Measurements from ENCODE around the gene BECN2.

The BECN2 gene, protein sequence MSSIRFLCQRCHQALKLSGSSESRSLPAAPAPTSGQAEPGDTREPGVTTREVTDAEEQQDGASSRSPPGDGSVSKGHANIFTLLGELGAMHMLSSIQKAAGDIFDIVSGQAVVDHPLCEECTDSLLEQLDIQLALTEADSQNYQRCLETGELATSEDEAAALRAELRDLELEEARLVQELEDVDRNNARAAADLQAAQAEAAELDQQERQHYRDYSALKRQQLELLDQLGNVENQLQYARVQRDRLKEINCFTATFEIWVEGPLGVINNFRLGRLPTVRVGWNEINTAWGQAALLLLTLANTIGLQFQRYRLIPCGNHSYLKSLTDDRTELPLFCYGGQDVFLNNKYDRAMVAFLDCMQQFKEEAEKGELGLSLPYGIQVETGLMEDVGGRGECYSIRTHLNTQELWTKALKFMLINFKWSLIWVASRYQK

DNA sequence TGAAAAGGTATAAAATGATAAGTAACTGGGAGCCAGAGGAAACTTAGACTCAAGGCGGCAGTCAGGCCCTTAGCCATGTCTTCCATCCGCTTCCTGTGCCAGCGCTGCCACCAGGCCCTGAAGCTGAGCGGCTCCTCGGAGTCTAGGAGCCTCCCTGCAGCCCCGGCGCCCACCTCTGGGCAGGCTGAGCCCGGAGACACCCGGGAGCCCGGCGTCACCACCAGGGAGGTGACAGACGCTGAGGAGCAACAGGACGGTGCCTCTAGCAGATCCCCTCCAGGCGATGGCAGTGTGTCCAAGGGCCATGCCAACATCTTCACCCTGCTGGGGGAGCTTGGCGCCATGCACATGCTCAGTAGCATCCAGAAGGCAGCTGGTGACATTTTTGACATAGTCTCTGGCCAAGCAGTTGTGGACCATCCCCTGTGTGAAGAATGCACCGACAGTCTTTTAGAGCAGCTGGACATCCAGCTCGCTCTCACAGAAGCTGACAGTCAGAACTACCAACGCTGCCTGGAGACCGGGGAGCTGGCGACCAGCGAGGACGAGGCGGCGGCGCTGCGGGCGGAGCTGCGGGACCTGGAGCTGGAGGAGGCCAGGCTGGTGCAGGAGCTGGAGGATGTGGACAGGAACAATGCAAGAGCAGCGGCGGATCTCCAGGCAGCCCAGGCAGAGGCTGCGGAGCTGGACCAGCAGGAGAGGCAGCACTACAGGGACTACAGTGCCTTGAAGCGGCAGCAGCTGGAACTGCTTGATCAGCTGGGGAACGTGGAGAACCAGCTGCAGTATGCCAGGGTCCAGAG, at the start of gene BECN2:
BECN2 (plus strand) TSS at position 76 of the 803 bp plus-strand sequence; CDS start at position 76, 0 bp downstream.
- Histone ChIP-seq H3K27me3 (ENCODE audit: control insufficient read depth in 5 of 5, insufficient read depth in 4 of 5, low read length in 5 of 5) (no peaks in the 10 kb centered on the region), H3K36me3 (ENCODE audit: control insufficient read depth in 5 of 5, insufficient read depth in 5 of 5, low read length in 5 of 5) (no peaks in the 10 kb centered on the region), H3K4me3 (ENCODE audit: low read depth in 1 of 5, low read length in 5 of 5) (no peak within 1 kb of the TSS), H3K4me1 (ENCODE audit: control insufficient read depth in 5 of 5, insufficient read depth in 5 of 5, low read length in 5 of 5) (no peaks in the 10 kb centered on the region), H3K9ac (ENCODE audit: low read length in 5 of 5) (no peak within 1 kb of the TSS), H3K9me3 (ENCODE audit: control insufficient read depth in 5 of 5, low read length in 5 of 5) (no peaks in the 10 kb centered on the region), H3K27ac (ENCODE audit: low read depth, low read length) (no peak within 1 kb of the TSS)

DNA sequence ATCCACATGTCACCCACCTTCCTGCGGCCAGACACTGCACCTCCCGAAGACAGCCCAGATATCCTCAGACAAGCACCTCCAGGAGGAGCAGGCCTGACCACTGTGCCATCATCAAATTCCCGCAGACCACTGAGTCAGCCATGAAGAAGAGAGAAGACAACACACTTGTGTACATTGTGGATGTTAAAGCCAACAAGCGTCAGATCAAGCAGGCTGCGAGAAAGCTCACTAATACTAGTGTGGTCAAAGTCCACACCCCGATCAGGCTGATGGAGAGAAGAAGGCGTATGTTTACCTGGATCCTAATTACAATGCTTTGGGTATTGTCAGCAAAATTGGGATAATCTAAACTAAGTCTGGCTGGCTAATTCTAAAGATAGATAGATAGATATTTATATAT, 41.4 kb upstream of the BECN2 start:
- H3K9me3 ChIP-seq (ENCODE audit: control insufficient read depth in 5 of 5, low read length in 5 of 5), result no peaks in the 10 kb centered on the region
- no peak overlapping the region for H3K9ac ChIP-seq (ENCODE audit: low read length in 5 of 5)
- no peaks in the 10 kb centered on the region for H3K27me3 ChIP-seq (ENCODE audit: control insufficient read depth in 5 of 5, insufficient read depth in 4 of 5, low read length in 5 of 5)
- H3K4me1 ChIP-seq (ENCODE audit: control insufficient read depth in 5 of 5, insufficient read depth in 5 of 5, low read length in 5 of 5), result no peaks in the 10 kb centered on the region
- no peak overlapping the region for H3K27ac ChIP-seq (ENCODE audit: low read depth, low read length)
- H3K4me3 ChIP-seq (ENCODE audit: low read depth in 1 of 5, low read length in 5 of 5), result no peak overlapping the region
- H3K36me3 ChIP-seq (ENCODE audit: control insufficient read depth in 5 of 5, insufficient read depth in 5 of 5, low read length in 5 of 5), result no peaks in the 10 kb centered on the region

DNA sequence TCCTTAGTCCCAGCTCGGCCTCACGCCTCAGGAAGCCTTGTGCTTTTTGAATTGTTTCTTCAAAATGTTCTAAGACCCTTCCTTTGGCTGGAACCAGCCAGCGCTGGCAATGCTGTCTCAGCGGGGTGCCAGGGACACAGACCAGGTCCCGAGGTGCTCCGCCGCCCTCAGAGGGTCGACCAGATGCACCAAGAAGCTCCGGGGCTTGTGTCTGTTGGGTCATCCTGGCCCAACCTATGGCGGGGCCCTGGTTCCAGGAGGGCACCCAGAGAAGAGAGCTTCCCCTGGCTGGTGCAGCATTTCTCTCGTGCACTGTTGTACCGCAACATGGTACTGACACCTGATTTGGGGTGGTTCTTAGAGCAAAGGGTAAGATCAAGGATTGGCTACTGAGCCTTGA, 40.1 kb upstream of the BECN2 start:
- Histone ChIP-seq H3K9me3 (ENCODE audit: control insufficient read depth in 5 of 5, low read length in 5 of 5) (no peaks in the 10 kb centered on the region), H3K27me3 (ENCODE audit: control insufficient read depth in 5 of 5, insufficient read depth in 4 of 5, low read length in 5 of 5) (no peaks in the 10 kb centered on the region), H3K9ac (ENCODE audit: low read length in 5 of 5) (no peak overlapping the region), H3K4me3 (ENCODE audit: low read depth in 1 of 5, low read length in 5 of 5) (no peak overlapping the region), H3K27ac (ENCODE audit: low read depth, low read length) (no peak overlapping the region), H3K36me3 (ENCODE audit: control insufficient read depth in 5 of 5, insufficient read depth in 5 of 5, low read length in 5 of 5) (no peaks in the 10 kb centered on the region), H3K4me1 (ENCODE audit: control insufficient read depth in 5 of 5, insufficient read depth in 5 of 5, low read length in 5 of 5) (no peaks in the 10 kb centered on the region)

DNA sequence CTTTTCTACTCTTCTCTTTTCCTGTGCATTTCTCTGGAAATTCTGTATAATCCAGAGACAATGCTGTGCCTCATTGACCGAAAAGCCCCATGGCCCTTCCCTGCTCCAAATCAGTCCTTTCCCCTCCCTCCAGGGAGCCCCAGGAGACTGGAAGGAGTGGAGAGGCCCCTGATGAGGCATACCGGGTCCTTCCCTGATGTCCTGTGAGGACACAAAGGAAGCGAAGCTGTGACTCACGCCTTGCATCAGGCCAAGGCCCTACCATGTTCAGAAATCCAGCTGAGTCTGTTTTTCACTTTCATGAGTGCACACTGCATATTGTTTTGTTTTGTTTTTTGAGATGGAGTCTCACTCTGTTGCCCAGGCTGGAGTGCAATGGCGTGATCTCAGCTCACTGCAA, 38.7 kb upstream of the BECN2 start:
- no peak overlapping the region for H3K9ac ChIP-seq (ENCODE audit: low read length in 5 of 5)
- H3K27ac ChIP-seq (ENCODE audit: low read depth, low read length), result no peak overlapping the region

DNA sequence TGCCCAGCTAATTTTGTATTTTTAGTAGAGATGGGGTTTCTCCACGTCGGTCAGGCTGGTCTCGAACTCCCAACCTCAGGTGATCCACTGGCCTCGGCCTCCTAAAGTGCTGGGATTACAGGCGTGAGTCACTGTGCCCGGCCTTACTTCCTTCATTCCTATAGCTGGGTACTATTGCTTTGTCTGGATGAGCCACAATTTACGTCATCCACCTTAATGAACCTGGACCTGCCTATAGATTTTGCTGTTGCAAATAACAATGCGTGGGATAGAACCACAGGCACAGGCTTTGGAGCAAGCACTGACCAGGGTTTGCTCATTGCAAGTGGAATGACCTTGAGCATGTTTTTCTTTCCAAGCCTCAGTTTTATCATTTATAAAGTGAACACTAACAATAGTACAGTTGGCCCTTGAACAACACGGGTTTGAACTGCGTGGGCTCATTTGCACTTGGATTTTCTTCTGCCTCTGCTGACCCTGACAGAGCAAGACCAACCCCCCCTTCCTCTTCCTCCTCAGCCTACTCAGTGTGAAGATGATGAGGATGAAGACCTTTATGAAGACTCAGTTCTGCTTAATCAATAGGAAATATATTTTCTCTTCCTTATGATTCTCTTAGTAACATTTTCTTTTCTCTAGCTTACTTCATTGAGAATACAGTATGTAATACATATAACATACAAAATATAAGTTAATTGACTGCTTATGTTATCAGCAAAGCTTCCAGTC, 33.3 kb upstream of the BECN2 start:
- Histone ChIP-seq H3K27ac (ENCODE audit: low read depth, low read length) (no peak overlapping the region), H3K4me3 (ENCODE audit: low read depth in 1 of 5, low read length in 5 of 5) (no peak overlapping the region), H3K9me3 (ENCODE audit: control insufficient read depth in 5 of 5, low read length in 5 of 5) (no peaks in the 10 kb centered on the region)

More for the DNA sequence above, 38.7 kb upstream of the BECN2 start:
- Histone ChIP-seq H3K4me3 (ENCODE audit: low read depth in 1 of 5, low read length in 5 of 5) (no peak overlapping the region), H3K27me3 (ENCODE audit: control insufficient read depth in 5 of 5, insufficient read depth in 4 of 5, low read length in 5 of 5) (no peaks in the 10 kb centered on the region), H3K36me3 (ENCODE audit: control insufficient read depth in 5 of 5, insufficient read depth in 5 of 5, low read length in 5 of 5) (no peaks in the 10 kb centered on the region), H3K4me1 (ENCODE audit: control insufficient read depth in 5 of 5, insufficient read depth in 5 of 5, low read length in 5 of 5) (no peaks in the 10 kb centered on the region), H3K9me3 (ENCODE audit: control insufficient read depth in 5 of 5, low read length in 5 of 5) (no peaks in the 10 kb centered on the region)

DNA sequence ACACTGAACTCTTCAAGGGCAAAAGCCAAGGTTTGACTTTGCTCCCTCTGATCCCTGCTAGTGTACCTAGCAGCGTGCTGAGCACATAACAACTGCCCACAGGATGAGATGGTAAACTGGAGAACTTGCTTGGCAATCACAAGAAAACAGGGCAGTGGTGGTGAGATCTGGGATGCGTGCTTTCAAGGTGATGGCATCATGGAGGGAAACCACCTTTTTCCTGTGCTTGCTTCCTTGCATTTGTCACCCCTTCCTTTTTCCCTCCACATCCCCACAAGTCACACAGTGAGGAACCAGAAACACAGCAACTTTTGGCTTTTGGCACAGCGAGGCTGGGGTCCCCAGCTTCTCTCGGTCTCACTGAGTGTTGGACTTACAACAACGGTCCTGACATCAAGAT, 31.4 kb upstream of the BECN2 start:
- no peak overlapping the region for H3K9ac ChIP-seq (ENCODE audit: low read length in 5 of 5)
- peaks cover 0 to 3% (median 0%) of the 10 kb centered on the region in 5 donors for H3K27me3 ChIP-seq (ENCODE audit: control insufficient read depth in 5 of 5, insufficient read depth in 4 of 5, low read length in 5 of 5)
- H3K4me3 ChIP-seq (ENCODE audit: low read depth in 1 of 5, low read length in 5 of 5), result no peak overlapping the region
- no peaks in the 10 kb centered on the region for H3K36me3 ChIP-seq (ENCODE audit: control insufficient read depth in 5 of 5, insufficient read depth in 5 of 5, low read length in 5 of 5)
- no peaks in the 10 kb centered on the region for H3K4me1 ChIP-seq (ENCODE audit: control insufficient read depth in 5 of 5, insufficient read depth in 5 of 5, low read length in 5 of 5)
- H3K27ac ChIP-seq (ENCODE audit: low read depth, low read length), result no peak overlapping the region
- no peaks in the 10 kb centered on the region for H3K9me3 ChIP-seq (ENCODE audit: control insufficient read depth in 5 of 5, low read length in 5 of 5)

More for the DNA sequence above, 33.3 kb upstream of the BECN2 start:
- H3K36me3 ChIP-seq (ENCODE audit: control insufficient read depth in 5 of 5, insufficient read depth in 5 of 5, low read length in 5 of 5), result no peaks in the 10 kb centered on the region
- peaks cover 0 to 3% (median 0%) of the 10 kb centered on the region in 5 donors for H3K27me3 ChIP-seq (ENCODE audit: control insufficient read depth in 5 of 5, insufficient read depth in 4 of 5, low read length in 5 of 5)
- no peaks in the 10 kb centered on the region for H3K4me1 ChIP-seq (ENCODE audit: control insufficient read depth in 5 of 5, insufficient read depth in 5 of 5, low read length in 5 of 5)
- no peak overlapping the region for H3K9ac ChIP-seq (ENCODE audit: low read length in 5 of 5)

DNA sequence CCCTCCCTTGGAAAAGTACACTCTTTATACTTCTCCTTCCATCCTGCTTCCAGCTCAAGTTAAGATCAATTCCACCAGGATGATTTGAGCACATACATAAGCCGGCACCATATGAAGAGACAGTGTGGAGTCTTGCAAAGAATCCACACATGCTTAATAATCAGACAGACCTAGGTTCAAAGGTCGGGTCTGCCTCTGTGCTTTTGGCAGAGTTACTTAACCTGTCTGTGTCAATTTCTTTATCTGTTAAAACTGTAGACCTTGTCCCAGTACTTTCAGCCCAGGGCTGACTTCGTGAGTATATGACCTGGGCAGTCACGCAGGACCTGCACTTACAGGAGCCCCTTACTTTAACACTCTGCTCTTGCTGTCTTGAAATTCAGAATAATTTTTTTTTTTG, 30.2 kb upstream of the BECN2 start:
- H3K9me3 ChIP-seq (ENCODE audit: control insufficient read depth in 5 of 5, low read length in 5 of 5), result no peaks in the 10 kb centered on the region
- H3K27me3 ChIP-seq (ENCODE audit: control insufficient read depth in 5 of 5, insufficient read depth in 4 of 5, low read length in 5 of 5), result peaks cover 0 to 3% (median 0%) of the 10 kb centered on the region in 5 donors
- H3K4me3 ChIP-seq (ENCODE audit: low read depth in 1 of 5, low read length in 5 of 5), result no peak overlapping the region
- no peaks in the 10 kb centered on the region for H3K4me1 ChIP-seq (ENCODE audit: control insufficient read depth in 5 of 5, insufficient read depth in 5 of 5, low read length in 5 of 5)
- no peaks in the 10 kb centered on the region for H3K36me3 ChIP-seq (ENCODE audit: control insufficient read depth in 5 of 5, insufficient read depth in 5 of 5, low read length in 5 of 5)
- H3K27ac ChIP-seq (ENCODE audit: low read depth, low read length), result no peak overlapping the region
- H3K9ac ChIP-seq (ENCODE audit: low read length in 5 of 5), result no peak overlapping the region

DNA sequence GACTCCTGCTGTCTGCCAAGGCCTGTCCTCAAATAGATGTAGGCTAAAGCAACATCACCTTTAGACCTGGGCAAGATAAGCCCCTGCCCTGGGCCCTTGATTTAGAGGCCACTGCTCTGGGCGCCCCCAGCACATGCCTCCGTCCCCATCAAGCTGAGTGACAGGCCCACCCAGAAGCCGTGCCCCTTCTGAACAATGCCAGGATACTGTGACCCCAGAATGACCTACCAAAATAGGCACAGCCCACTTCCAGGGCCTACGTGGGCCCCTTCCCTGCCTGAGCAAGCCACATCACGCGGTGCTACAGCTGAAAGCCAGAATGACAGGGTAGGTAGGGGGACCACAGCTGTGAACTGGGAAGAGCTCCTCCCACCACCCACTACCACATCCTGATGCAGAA, 24.7 kb upstream of the BECN2 start:
- no peaks in the 10 kb centered on the region for H3K9me3 ChIP-seq (ENCODE audit: control insufficient read depth in 5 of 5, low read length in 5 of 5)
- peaks cover 0 to 8% (median 0%) of the 10 kb centered on the region in 5 donors for H3K27me3 ChIP-seq (ENCODE audit: control insufficient read depth in 5 of 5, insufficient read depth in 4 of 5, low read length in 5 of 5)
- peaks cover 0 to 9% (median 3%) of the 10 kb centered on the region in 5 donors for H3K4me1 ChIP-seq (ENCODE audit: control insufficient read depth in 5 of 5, insufficient read depth in 5 of 5, low read length in 5 of 5)
- H3K9ac ChIP-seq (ENCODE audit: low read length in 5 of 5), result no peak overlapping the region
- H3K4me3 ChIP-seq (ENCODE audit: low read depth in 1 of 5, low read length in 5 of 5), result no peak overlapping the region
- H3K36me3 ChIP-seq (ENCODE audit: control insufficient read depth in 5 of 5, insufficient read depth in 5 of 5, low read length in 5 of 5), result no peaks in the 10 kb centered on the region
- H3K27ac ChIP-seq (ENCODE audit: low read depth, low read length), result no peak overlapping the region

DNA sequence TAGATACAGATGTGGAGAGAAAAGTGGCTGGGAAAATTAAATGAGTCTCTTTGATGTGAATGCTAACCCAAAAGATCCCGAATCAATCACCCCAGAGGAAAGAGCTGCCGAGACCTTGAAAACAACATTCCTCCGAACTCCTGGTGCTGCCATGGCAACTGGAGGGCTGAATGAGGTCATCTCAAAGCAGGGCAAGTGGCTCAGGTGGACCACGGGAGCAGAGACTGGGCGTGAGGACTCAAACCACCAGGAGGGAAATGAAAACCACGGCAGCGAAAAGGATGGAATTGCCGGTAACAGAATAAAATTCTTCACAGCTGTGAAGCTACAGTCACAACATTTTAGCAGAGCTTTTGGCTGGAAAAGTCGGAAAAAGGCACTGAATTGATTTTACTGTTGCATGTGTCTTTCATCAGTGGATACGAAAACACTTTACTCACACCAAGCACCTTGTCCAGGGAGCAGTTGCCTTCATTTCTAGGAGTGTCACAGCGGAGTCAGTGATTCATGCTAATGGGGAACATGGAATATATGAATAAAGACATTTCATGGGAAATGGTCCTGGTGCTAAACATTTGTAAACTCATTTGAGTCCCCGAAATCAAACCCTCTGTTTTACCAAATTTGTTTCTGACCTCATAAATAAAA, 23.2 kb upstream of the BECN2 start:
- Histone ChIP-seq H3K9me3 (ENCODE audit: control insufficient read depth in 5 of 5, low read length in 5 of 5) (peaks cover 0 to 3% (median 0%) of the 10 kb centered on the region in 5 donors), H3K27me3 (ENCODE audit: control insufficient read depth in 5 of 5, insufficient read depth in 4 of 5, low read length in 5 of 5) (peaks cover 0 to 6% (median 0%) of the 10 kb centered on the region in 5 donors), H3K36me3 (ENCODE audit: control insufficient read depth in 5 of 5, insufficient read depth in 5 of 5, low read length in 5 of 5) (no peaks in the 10 kb centered on the region), H3K4me1 (ENCODE audit: control insufficient read depth in 5 of 5, insufficient read depth in 5 of 5, low read length in 5 of 5) (peaks cover 0 to 9% (median 3%) of the 10 kb centered on the region in 5 donors), H3K4me3 (ENCODE audit: low read depth in 1 of 5, low read length in 5 of 5) (peak overlapping the region in 1 of 5 donors; percentile 63), H3K27ac (ENCODE audit: low read depth, low read length) (no peak overlapping the region), H3K9ac (ENCODE audit: low read length in 5 of 5) (no peak overlapping the region)
